Spleen (tissue), 11 donors: ENCODE measurements around the gene MARK2. TPM values are rescaled to one million over a fixed set of nuclear protein-coding genes. Genes with fewer than 3 reads are reported as not detected.

ENCODE experiments used
- DNase-seq: peaks from one replicate; pipeline ENCODE4 v3.0.0-alpha.2; 2020
- H3K27ac ChIP-seq, 8 donors: fragments of 200-600 bp; sonication (generic) in 7 of 8; 1 replicate in 4 of 8; 2 replicates in 4 of 8; pipeline versions ENCODE4 v1.5.0 to v1.8.0; 2016 to 2021; ENCODE audit warnings: inconsistent platforms in 4 of 8, mild to moderate bottlenecking in 4 of 8, moderate library complexity in 1 of 8
- H3K27me3 ChIP-seq, 7 donors: fragments of 200-600 bp; sonication (generic) in 6 of 7; replicated peaks in 1 of 7; 1 replicate in 4 of 7; 2 replicates in 3 of 7; pipeline versions ENCODE4 v1.5.0 to v1.8.0; 2016 to 2021; ENCODE audit warnings: inconsistent platforms in 3 of 7, mild to moderate bottlenecking in 1 of 7
- H3K36me3 ChIP-seq, 6 donors: fragments of 200-600 bp; sonication (generic) in 5 of 6; 1 replicate in 4 of 6; 2 replicates in 2 of 6; pipeline versions ENCODE4 v1.5.0 to v1.8.0; 2016 to 2021; ENCODE audit warnings: inconsistent platforms in 2 of 6
- H3K4me1 ChIP-seq, 6 donors: fragments of 200-600 bp; sonication (generic) in 5 of 6; 1 replicate in 3 of 6; 2 replicates in 3 of 6; pipeline versions ENCODE4 v1.5.0 to v1.8.0; 2016 to 2021; ENCODE audit warnings: inconsistent platforms in 3 of 6
- H3K4me3 ChIP-seq, 8 donors: fragments of 200-600 bp; sonication (generic) in 7 of 8; 1 replicate in 4 of 8; 2 replicates in 4 of 8; pipeline versions ENCODE4 v1.5.0 to v1.8.0; 2016 to 2021; ENCODE audit warnings: inconsistent platforms in 4 of 8, mild to moderate bottlenecking in 4 of 8, moderate library complexity in 2 of 8
- H3K9me3 ChIP-seq, 8 donors: fragments of 200-600 bp; sonication (generic) in 7 of 8; 1 replicate in 4 of 8; 2 replicates in 4 of 8; pipeline versions ENCODE4 v1.5.0 to v1.8.0; 2016 to 2021; ENCODE audit warnings: inconsistent platforms in 4 of 8
- POLR2A ChIP-seq, 3 donors: fragments of 450-650 bp; IDR thresholded peaks; one replicate each; pipeline ENCODE4 v1.5.1; 2017; ENCODE audit warnings: antibody characterized with exemption in 3 of 3, mild to moderate bottlenecking in 1 of 3
- POLR2AphosphoS5 ChIP-seq, 3 donors: sonication (generic); formaldehyde crosslinking; IDR thresholded peaks; one replicate each; pipeline ENCODE4 v1.5.1; 2017; ENCODE audit warnings: antibody characterized with exemption in 3 of 3
- WGBS, 5 donors: extraction: QIAGEN DNeasy Blood & Tissue Kit in 3 of 5; methylation state at CpG; one replicate each; pipeline versions ENCODE4 v1.1.5 to v1.1.7; 2013 to 2018; 5-methylcytosine and 5-hydroxymethylcytosine counted together
- intact Hi-C: fragments of 100-400 bp; cut with DNase I; formaldehyde crosslinking; loops from one replicate; pipeline ENCODE4 v1.15.0; 2023; ENCODE audit warnings: low total_unique reads
- polyA plus RNA-seq, 3 donors: library from polyadenylated mRNA; stranded (reverse); fragments of 200-250 nt; gene quantifications; one replicate each; pipeline ENCODE4 v1.2.1, GENCODE V29; 2013
- total RNA-seq, 7 donors: library from RNA; depleted of rRNA in 3 of 7; stranded (reverse); fragments of >200 nt in 3 of 7; fragmentation: NEBNext Ultra II Directional in 4 of 7; extraction: Animal tissue kit (Norgen Biotek cat#: 25700) in 4 of 7; gene quantifications; one replicate each; pipeline versions ENCODE4 v1.1.0 to v1.2.1, GENCODE V29; 2016 to 2021
- TF ChIP-seq, protein P1 (sequence below), 11 experiments: fragments of 200-600 bp in 7 of 11; fragments of 450-650 bp in 4 of 11; sonication (generic) in 4 of 11; IDR thresholded peaks in 8 of 11; conservative IDR thresholded peaks in 3 of 11; 1 replicate in 7 of 11; 2 replicates in 4 of 11; pipeline versions ENCODE4 v1.4.0 to v1.8.0; 2016 to 2021; ENCODE audit warnings: antibody characterized with exemption in 11 of 11, inconsistent platforms in 4 of 11, mild to moderate bottlenecking in 1 of 11
- donor health status: healthy with polysubstance abuse.
- donor health status: DM: no; HTN: no; CAD: no; lungs with moderate emphysema.
- donor health status: DM: no; HTN: no; CAD: no.
- donor health status: Bipolar disorder and iron deficiency.
- donor health status: healthy.
- donor health status: DM: no; HTN: no; CAD: no.
- donor health status: DM: yes; HTN: yes; CAD: no.

MARK2 gene
- total and polyA plus RNA-seq, 10 donors, result 6.9 to 67.3 (median 45.3) TPM

DNA sequence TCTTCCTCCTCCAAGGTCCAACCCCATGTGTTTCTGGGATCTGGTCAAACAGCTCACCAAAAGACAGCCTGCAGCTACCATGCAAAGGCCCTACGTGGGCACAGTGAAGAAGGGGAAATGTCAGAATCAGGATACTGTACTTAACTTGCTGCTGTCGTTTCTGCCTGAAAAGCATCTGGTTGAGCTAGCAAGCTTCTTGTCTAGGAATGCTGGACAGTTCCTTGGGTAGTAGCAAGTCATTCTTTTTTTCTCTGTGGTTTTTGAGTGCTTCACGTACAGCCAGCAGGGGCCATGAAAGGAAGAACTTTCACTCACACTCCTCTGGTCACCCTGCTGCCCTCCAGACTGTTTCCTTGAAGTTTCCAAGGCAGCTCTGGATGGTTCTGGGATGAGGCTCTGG is 53.3 kb downstream of the MARK2 start:
- WGBS, 5 donors, result 18 to 30% (median 20%) methylated on average over 3 of the region's 3 CpGs

DNA sequence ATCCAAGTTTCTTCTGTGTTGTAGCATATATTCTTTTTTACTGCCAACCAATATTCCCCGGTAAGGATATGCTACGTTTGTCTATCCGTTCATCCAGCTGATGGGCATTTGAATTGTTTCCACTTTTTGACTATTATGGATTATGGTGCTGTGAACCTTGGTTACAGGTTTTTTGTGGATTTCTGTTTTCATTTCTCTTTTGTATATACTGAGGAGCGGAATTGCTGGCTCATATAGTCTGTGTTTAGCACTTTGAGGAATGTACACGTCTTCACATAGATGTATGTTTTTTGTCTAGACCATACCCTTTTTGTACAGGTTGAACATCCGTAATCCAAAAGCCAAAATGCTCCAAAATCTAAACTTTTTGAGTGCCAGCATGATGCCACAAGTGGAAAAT is 54.4 kb downstream of the MARK2 start:
- Histone ChIP-seq H3K27me3 (no peaks in the 10 kb centered on the region), H3K4me3 (no peak overlapping the region), H3K27ac (no peak overlapping the region), H3K4me1 (peaks cover 20 to 73% (median 39%) of the 10 kb centered on the region in 6 donors), H3K36me3 (peaks cover 0 to 69% (median 39%) of the 10 kb centered on the region in 6 donors), H3K9me3 (no peaks in the 10 kb centered on the region)
- WGBS, 5 donors, result 95 to 99% (median 97%) methylated on average over 6 of the region's 6 CpGs
- intact Hi-C loops, result no loop called here
- DNase-seq, result no peak
- TF ChIP-seq, protein P1, sequence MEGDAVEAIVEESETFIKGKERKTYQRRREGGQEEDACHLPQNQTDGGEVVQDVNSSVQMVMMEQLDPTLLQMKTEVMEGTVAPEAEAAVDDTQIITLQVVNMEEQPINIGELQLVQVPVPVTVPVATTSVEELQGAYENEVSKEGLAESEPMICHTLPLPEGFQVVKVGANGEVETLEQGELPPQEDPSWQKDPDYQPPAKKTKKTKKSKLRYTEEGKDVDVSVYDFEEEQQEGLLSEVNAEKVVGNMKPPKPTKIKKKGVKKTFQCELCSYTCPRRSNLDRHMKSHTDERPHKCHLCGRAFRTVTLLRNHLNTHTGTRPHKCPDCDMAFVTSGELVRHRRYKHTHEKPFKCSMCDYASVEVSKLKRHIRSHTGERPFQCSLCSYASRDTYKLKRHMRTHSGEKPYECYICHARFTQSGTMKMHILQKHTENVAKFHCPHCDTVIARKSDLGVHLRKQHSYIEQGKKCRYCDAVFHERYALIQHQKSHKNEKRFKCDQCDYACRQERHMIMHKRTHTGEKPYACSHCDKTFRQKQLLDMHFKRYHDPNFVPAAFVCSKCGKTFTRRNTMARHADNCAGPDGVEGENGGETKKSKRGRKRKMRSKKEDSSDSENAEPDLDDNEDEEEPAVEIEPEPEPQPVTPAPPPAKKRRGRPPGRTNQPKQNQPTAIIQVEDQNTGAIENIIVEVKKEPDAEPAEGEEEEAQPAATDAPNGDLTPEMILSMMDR (IDR thresholded peaks at IDR 0.05 in 8 of 11, conservative IDR thresholded peaks at IDR 0.05 in 3 of 11), result no peak
- no peak for TF ChIP-seq POLR2A (IDR thresholded peaks at IDR 0.05)
- TF ChIP-seq POLR2AphosphoS5 (IDR thresholded peaks at IDR 0.05), result no peak

More for the DNA sequence above, 53.3 kb downstream of the MARK2 start:
- peak overlapping the region in 3 of 8 donors; percentile 19 to 25 (median 20) for H3K27ac ChIP-seq
- intact Hi-C loops, result no loop called here
- no peak overlapping the region for H3K4me3 ChIP-seq
- peaks cover 0 to 57% (median 28%) of the 10 kb centered on the region in 6 donors for H3K36me3 ChIP-seq
- H3K27me3 ChIP-seq, result no peaks in the 10 kb centered on the region
- no peaks in the 10 kb centered on the region for H3K9me3 ChIP-seq
- TF ChIP-seq, protein P1 (IDR thresholded peaks at IDR 0.05 in 8 of 11, conservative IDR thresholded peaks at IDR 0.05 in 3 of 11), result no peak
- no peak for TF ChIP-seq POLR2AphosphoS5 (IDR thresholded peaks at IDR 0.05)
- TF ChIP-seq POLR2A (IDR thresholded peaks at IDR 0.05), result no peak
- H3K4me1 ChIP-seq, result peaks cover 31 to 85% (median 51%) of the 10 kb centered on the region in 6 donors
- no peak for DNase-seq

DNA sequence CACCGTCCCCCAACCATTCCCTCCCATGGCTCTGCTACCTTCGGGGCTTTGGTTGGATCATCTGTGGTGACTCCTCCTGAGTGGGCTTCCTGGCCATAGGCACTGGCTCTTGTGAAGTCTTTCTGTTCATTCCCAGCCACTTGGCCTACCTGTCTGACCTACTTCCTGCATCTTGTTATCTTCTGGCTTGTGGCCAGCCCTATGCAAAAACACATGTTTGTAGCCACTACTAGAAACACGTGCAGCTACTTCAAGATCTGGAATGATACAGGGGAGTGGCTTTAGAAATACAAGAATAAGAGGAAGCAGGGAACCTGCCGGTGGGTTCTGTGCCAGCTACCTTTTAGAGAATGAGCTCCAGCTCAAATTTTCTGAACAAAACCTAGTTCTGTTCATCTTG is 57.2 kb downstream of the MARK2 start:
- intact Hi-C loops, result no loop called here
- no peak for DNase-seq

DNA sequence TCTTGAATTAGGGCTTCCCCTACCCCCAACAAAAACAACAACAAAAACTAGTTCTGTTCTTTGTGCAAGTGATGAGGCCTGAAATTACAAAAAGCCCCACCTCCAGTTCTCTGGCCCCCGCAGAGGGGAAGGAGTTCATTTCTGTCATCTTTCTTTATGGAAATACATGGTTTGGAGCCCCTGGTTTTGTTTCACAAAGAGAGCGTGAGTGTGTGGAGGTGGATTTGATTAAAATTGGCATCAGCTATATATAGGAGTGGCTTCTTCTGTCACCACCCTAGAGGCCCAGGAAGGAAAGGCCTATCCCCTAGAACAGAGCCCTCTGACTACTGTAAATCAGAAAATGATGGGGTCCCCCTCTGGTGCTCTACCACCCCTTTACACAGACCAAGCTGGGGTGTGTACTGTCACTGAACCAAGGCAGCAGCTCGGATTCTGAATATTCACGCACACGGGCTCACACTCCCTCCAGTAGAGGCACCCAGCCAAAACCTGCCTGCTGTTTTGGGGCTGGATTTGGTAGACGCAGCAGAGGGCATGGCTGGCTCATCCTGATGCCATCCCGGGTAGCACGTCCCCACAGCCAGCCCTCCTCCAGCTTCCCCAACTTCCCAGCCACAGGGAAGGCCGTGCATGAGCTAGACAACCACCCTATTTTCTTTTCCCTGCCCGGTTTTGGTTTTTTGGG is 58.7 kb downstream of the MARK2 start:
- no peaks in the 10 kb centered on the region for H3K9me3 ChIP-seq
- H3K27ac ChIP-seq, result no peak overlapping the region
- H3K4me3 ChIP-seq, result no peak overlapping the region
- WGBS, 5 donors, result 93 to 97% (median 94%) methylated on average over 10 of the region's 10 CpGs
- DNase-seq, result no peak
- H3K36me3 ChIP-seq, result peaks cover 15 to 94% (median 76%) of the 10 kb centered on the region in 6 donors
- TF ChIP-seq, protein P1 (IDR thresholded peaks at IDR 0.05 in 8 of 11, conservative IDR thresholded peaks at IDR 0.05 in 3 of 11), result no peak
- TF ChIP-seq POLR2AphosphoS5 (IDR thresholded peaks at IDR 0.05) (peak in 1 of 3 donors; percentile 24), POLR2A (IDR thresholded peaks at IDR 0.05) (no peak)
- H3K27me3 ChIP-seq, result no peaks in the 10 kb centered on the region
- intact Hi-C loops, result no loop called here
- H3K4me1 ChIP-seq, result peaks cover 0 to 31% (median under 1%) of the 10 kb centered on the region in 6 donors

More for the DNA sequence above, 57.2 kb downstream of the MARK2 start:
- H3K9me3 ChIP-seq, result no peaks in the 10 kb centered on the region
- H3K27ac ChIP-seq, result no peak overlapping the region
- no peaks in the 10 kb centered on the region for H3K27me3 ChIP-seq
- H3K4me3 ChIP-seq, result no peak overlapping the region
- WGBS, 5 donors, result 67 to 76% (median 70%) methylated on average over 4 of the region's 4 CpGs
- peaks cover 10 to 86% (median 66%) of the 10 kb centered on the region in 6 donors for H3K36me3 ChIP-seq
- no peak for TF ChIP-seq POLR2AphosphoS5 (IDR thresholded peaks at IDR 0.05)
- TF ChIP-seq POLR2A (IDR thresholded peaks at IDR 0.05), result no peak
- TF ChIP-seq, protein P1 (IDR thresholded peaks at IDR 0.05 in 8 of 11, conservative IDR thresholded peaks at IDR 0.05 in 3 of 11), result no peak
- H3K4me1 ChIP-seq, result peaks cover 0 to 46% (median 14%) of the 10 kb centered on the region in 6 donors
